NOMO-1 treated with dmso at 0.1 percent for 144 hours (cell line): ENCODE data around the gene USP32.
"Not testable (repeated sequence)": the region's sequence is repeated elsewhere in the genome, so short reads cannot be mapped to it uniquely, and the experiment has no call there.

Source experiments
- DNase-seq: peaks from one replicate; lab custom pipeline; 2025; ENCODE audit not compliant: unreplicated experiment; lab: John Stamatoyannopoulos, UW

The USP32 gene

GRCh38 chr17:60248618-60249289 lies 143.2 kb downstream of the USP32 start:
- DNase-seq = no peak

- no peak for DNase-seq
Measured at GRCh38 chr17:60247836-60248461, 144.0 kb downstream of the USP32 start.

GRCh38 chr17:60244656-60245055 lies 147.3 kb downstream of the USP32 start:
- no peak for DNase-seq

GRCh38 chr17:60240290-60240689 lies 151.6 kb downstream of the USP32 start:
- no peak for DNase-seq

- DNase-seq = no peak
Measured at GRCh38 chr17:60231691-60232090, 160.2 kb downstream of the USP32 start.

GRCh38 chr17:60231234-60231633 lies 160.7 kb downstream of the USP32 start:
- no peak for DNase-seq

- DNase-seq = no peak
Measured at GRCh38 chr17:60230358-60230757, 161.6 kb downstream of the USP32 start.

GRCh38 chr17:60229188-60229802 lies 162.6 kb downstream of the USP32 start:
- DNase-seq = no peak

GRCh38 chr17:60227276-60227675 lies 164.7 kb downstream of the USP32 start:
- DNase-seq = not testable (repeated sequence)

- no peak for DNase-seq
Measured at GRCh38 chr17:60224064-60224463, 167.9 kb downstream of the USP32 start.

- no peak for DNase-seq
Measured at GRCh38 chr17:60223456-60223855, 168.5 kb downstream of the USP32 start.

GRCh38 chr17:60218774-60219173 lies 173.2 kb downstream of the USP32 start:
- DNase-seq = not testable (repeated sequence)

- DNase-seq = not testable (repeated sequence)
Measured at GRCh38 chr17:60215895-60216294, 176.0 kb downstream of the USP32 start.

- not testable (repeated sequence) for DNase-seq
Measured at GRCh38 chr17:60211282-60211681, 180.7 kb downstream of the USP32 start.

- not testable (repeated sequence) for DNase-seq
Measured at GRCh38 chr17:60208302-60208701, 183.6 kb downstream of the USP32 start.

GRCh38 chr17:60205782-60206181 lies 186.2 kb downstream of the USP32 start:
- not testable (repeated sequence) for DNase-seq

GRCh38 chr17:60198630-60199029 lies 193.3 kb downstream of the USP32 start:
- not testable (repeated sequence) for DNase-seq

- not testable (repeated sequence) for DNase-seq
Measured at GRCh38 chr17:60194141-60194540, 197.8 kb downstream of the USP32 start.

GRCh38 chr17:60193482-60193881 lies 198.5 kb downstream of the USP32 start:
- no peak for DNase-seq

GRCh38 chr17:60193032-60193431 lies 198.9 kb downstream of the USP32 start:
- DNase-seq = not testable (repeated sequence)

- DNase-seq = not testable (repeated sequence)
Measured at GRCh38 chr17:60190032-60190431, 201.9 kb downstream of the USP32 start.

GRCh38 chr17:60188759-60189158 lies 203.2 kb downstream of the USP32 start:
- no peak for DNase-seq
